Liver (tissue), 9 donors: ENCODE data around the gene SPDYA. TPM values are rescaled to one million over a fixed set of nuclear protein-coding genes. Genes with fewer than 3 reads are reported as not detected.

Source experiments
- DNase-seq: peaks from one replicate; pipeline ENCODE4 v3.0.0-alpha.2; 2017; ENCODE audit warnings: low spot score
- H3K27ac ChIP-seq, 2 donors: one replicate each; pipeline ENCODE4 v1.7.0; 2013; ENCODE audit warnings: inconsistent platforms in 2 of 2, low read length in 2 of 2, control low read depth in 1 of 2, low read depth in 1 of 2, mild to moderate bottlenecking in 1 of 2
- H3K27me3 ChIP-seq, 4 donors: one replicate each; pipeline versions ENCODE4 v1.6.1 to v1.7.0; 2013; ENCODE audit warnings: low read length in 3 of 4, inconsistent platforms in 1 of 4, mild to moderate bottlenecking in 1 of 4, moderate library complexity in 1 of 4; ENCODE audit not compliant: control insufficient read depth in 4 of 4, insufficient read depth in 4 of 4
- H3K36me3 ChIP-seq, 4 donors: one replicate each; pipeline versions ENCODE4 v1.6.1 to v1.7.0; 2013; ENCODE audit warnings: low read length in 3 of 4, mild to moderate bottlenecking in 3 of 4, low read depth in 1 of 4, moderate library complexity in 1 of 4; ENCODE audit not compliant: control insufficient read depth in 4 of 4, insufficient read depth in 3 of 4
- H3K4me1 ChIP-seq, 4 donors: one replicate each; pipeline versions ENCODE4 v1.6.1 to v1.7.0; 2013; ENCODE audit warnings: low read length in 3 of 4, mild to moderate bottlenecking in 3 of 4, moderate library complexity in 1 of 4; ENCODE audit not compliant: control insufficient read depth in 4 of 4, insufficient read depth in 4 of 4
- H3K4me3 ChIP-seq, 3 donors: one replicate each; pipeline versions ENCODE4 v1.6.1 to v1.7.0; 2013; ENCODE audit warnings: low read length in 3 of 3, control low read depth in 1 of 3, low read depth in 1 of 3, mild to moderate bottlenecking in 1 of 3
- H3K9ac ChIP-seq, 2 donors: one replicate each; pipeline ENCODE4 v1.7.0; 2013; ENCODE audit warnings: low read length in 2 of 2, mild to moderate bottlenecking in 2 of 2, moderate library complexity in 2 of 2, control low read depth in 1 of 2, low read depth in 1 of 2
- H3K9me3 ChIP-seq, 4 donors: one replicate each; pipeline versions ENCODE4 v1.6.1 to v1.7.0; 2013; ENCODE audit warnings: low read length in 3 of 4; ENCODE audit not compliant: control insufficient read depth in 4 of 4
- EGR1 ChIP-seq, 2 donors: IDR thresholded peaks; 2 replicates each; pipeline ENCODE4 v1.6.1; 2016 to 2018; ENCODE audit warnings: antibody characterized with exemption in 2 of 2, low read depth in 2 of 2
- FOXA1 ChIP-seq: IDR thresholded peaks from 2 replicates; pipeline ENCODE4 v1.6.1; 2016; ENCODE audit warnings: antibody characterized with exemption
- FOXA2 ChIP-seq: IDR thresholded peaks from 2 replicates; pipeline ENCODE4 v1.6.1; 2016; ENCODE audit warnings: antibody characterized with exemption
- GABPA ChIP-seq, 2 donors: IDR thresholded peaks in 1 of 2; conservative IDR thresholded peaks in 1 of 2; 2 replicates each; pipeline ENCODE4 v1.6.1; 2016; ENCODE audit warnings: antibody characterized with exemption in 2 of 2, mild to moderate bottlenecking in 1 of 2, moderate library complexity in 1 of 2
- HNF4A ChIP-seq, 2 donors: conservative IDR thresholded peaks; 2 replicates each; pipeline ENCODE4 v1.6.1; 2016; ENCODE audit warnings: antibody characterized with exemption in 2 of 2, mild to moderate bottlenecking in 2 of 2
- HNF4G ChIP-seq: IDR thresholded peaks from 2 replicates; pipeline ENCODE4 v1.6.1; 2016; ENCODE audit warnings: antibody characterized with exemption
- JUND ChIP-seq, 2 donors: IDR thresholded peaks; 2 replicates each; pipeline ENCODE4 v1.6.1; 2016; ENCODE audit warnings: antibody characterized with exemption in 2 of 2
- MAX ChIP-seq: IDR thresholded peaks from 2 replicates; pipeline ENCODE4 v1.6.1; 2016; ENCODE audit warnings: antibody characterized with exemption
- NR2F2 ChIP-seq: IDR thresholded peaks from 2 replicates; pipeline ENCODE4 v1.6.1; 2016; ENCODE audit warnings: antibody characterized with exemption
- RAD21 ChIP-seq, 2 donors: IDR thresholded peaks; 2 replicates each; pipeline ENCODE4 v1.6.1; 2016; ENCODE audit warnings: antibody characterized with exemption in 2 of 2, mild to moderate bottlenecking in 2 of 2
- SP1 ChIP-seq: IDR thresholded peaks from 2 replicates; pipeline ENCODE4 v1.6.1; 2018; ENCODE audit warnings: antibody characterized with exemption, mild to moderate bottlenecking
- TAF1 ChIP-seq: conservative IDR thresholded peaks from 2 replicates; pipeline ENCODE4 v1.6.1; 2016; ENCODE audit warnings: antibody characterized with exemption, mild to moderate bottlenecking
- YY1 ChIP-seq: IDR thresholded peaks from 2 replicates; pipeline ENCODE4 v1.6.1; 2016; ENCODE audit warnings: antibody characterized with exemption, mild to moderate bottlenecking
- WGBS: extraction: QIAGEN DNeasy Blood & Tissue Kit; methylation state at CpG from one replicate; pipeline ENCODE4 v1.1.7; 2013; 5-methylcytosine and 5-hydroxymethylcytosine counted together
- polyA plus RNA-seq, 2 donors: library from polyadenylated mRNA; stranded (reverse) in 1 of 2; unstranded in 1 of 2; fragments of 200-250 nt in 1 of 2; fragments of >200 nt in 1 of 2; fragmentation: Nextera tagmentation in 1 of 2; extraction: Ambion mirVana in 1 of 2; gene quantifications; one replicate each; pipeline versions ENCODE4 v1.2.1 to v1.2.3, GENCODE V29; 2013 to 2015
- total RNA-seq, 2 donors: library from RNA; depleted of rRNA; stranded (reverse); fragments of >200 nt; gene quantifications; one replicate each; pipeline ENCODE4 v1.2.3, GENCODE V29; 2014
- TF ChIP-seq, protein P1 (sequence below): IDR thresholded peaks from 2 replicates; pipeline ENCODE4 v1.6.1; 2016; ENCODE audit warnings: antibody characterized with exemption, mild to moderate bottlenecking
- TF ChIP-seq, protein P2 (sequence below): IDR thresholded peaks from 2 replicates; pipeline ENCODE4 v1.6.1; 2016; ENCODE audit warnings: antibody characterized with exemption
- TF ChIP-seq, protein P3 (sequence below): fragments of 150-350 bp; IDR thresholded peaks from 2 replicates; pipeline ENCODE4 v1.5.1; 2017; ENCODE audit warnings: improper control_type of control experiment, low read depth, low read length; ENCODE audit not compliant: missing input control
- donor health status: healthy.
- donor health status: healthy.
- donor health status: healthy.
- donor health status: healthy.
- donor health status: healthy.

The SPDYA gene
- total and polyA plus RNA-seq, 4 donors: 0.14 to 0.67 (median 0.49) TPM; not detected in 1

- TF ChIP-seq, protein P1, sequence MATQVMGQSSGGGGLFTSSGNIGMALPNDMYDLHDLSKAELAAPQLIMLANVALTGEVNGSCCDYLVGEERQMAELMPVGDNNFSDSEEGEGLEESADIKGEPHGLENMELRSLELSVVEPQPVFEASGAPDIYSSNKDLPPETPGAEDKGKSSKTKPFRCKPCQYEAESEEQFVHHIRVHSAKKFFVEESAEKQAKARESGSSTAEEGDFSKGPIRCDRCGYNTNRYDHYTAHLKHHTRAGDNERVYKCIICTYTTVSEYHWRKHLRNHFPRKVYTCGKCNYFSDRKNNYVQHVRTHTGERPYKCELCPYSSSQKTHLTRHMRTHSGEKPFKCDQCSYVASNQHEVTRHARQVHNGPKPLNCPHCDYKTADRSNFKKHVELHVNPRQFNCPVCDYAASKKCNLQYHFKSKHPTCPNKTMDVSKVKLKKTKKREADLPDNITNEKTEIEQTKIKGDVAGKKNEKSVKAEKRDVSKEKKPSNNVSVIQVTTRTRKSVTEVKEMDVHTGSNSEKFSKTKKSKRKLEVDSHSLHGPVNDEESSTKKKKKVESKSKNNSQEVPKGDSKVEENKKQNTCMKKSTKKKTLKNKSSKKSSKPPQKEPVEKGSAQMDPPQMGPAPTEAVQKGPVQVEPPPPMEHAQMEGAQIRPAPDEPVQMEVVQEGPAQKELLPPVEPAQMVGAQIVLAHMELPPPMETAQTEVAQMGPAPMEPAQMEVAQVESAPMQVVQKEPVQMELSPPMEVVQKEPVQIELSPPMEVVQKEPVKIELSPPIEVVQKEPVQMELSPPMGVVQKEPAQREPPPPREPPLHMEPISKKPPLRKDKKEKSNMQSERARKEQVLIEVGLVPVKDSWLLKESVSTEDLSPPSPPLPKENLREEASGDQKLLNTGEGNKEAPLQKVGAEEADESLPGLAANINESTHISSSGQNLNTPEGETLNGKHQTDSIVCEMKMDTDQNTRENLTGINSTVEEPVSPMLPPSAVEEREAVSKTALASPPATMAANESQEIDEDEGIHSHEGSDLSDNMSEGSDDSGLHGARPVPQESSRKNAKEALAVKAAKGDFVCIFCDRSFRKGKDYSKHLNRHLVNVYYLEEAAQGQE: no peak
- TF ChIP-seq TAF1: no peak
- TF ChIP-seq, protein P2, sequence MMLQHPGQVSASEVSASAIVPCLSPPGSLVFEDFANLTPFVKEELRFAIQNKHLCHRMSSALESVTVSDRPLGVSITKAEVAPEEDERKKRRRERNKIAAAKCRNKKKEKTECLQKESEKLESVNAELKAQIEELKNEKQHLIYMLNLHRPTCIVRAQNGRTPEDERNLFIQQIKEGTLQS: no peak
- TF ChIP-seq MAX: no peak
These were observed 58.0 kb downstream of the SPDYA start (continued) for GRCh38 chr2:28868611-28869010.

- Histone ChIP-seq H3K9ac (peak overlapping the region; percentile 76 to 86), H3K27ac (peak overlapping the region; percentile 53 to 77), H3K36me3 (peaks cover 0 to 1% (median 0%) of the 10 kb centered on the region in 4 donors), H3K27me3 (no peaks in the 10 kb centered on the region), H3K4me1 (peaks cover 0 to 24% (median 21%) of the 10 kb centered on the region in 4 donors), H3K4me3 (peak overlapping the region; percentile 59 to 96 (median 96)), H3K9me3 (no peaks in the 10 kb centered on the region)
- under 1% methylated on average over 29 of the region's 29 CpGs for WGBS
- TF ChIP-seq, protein P3, sequence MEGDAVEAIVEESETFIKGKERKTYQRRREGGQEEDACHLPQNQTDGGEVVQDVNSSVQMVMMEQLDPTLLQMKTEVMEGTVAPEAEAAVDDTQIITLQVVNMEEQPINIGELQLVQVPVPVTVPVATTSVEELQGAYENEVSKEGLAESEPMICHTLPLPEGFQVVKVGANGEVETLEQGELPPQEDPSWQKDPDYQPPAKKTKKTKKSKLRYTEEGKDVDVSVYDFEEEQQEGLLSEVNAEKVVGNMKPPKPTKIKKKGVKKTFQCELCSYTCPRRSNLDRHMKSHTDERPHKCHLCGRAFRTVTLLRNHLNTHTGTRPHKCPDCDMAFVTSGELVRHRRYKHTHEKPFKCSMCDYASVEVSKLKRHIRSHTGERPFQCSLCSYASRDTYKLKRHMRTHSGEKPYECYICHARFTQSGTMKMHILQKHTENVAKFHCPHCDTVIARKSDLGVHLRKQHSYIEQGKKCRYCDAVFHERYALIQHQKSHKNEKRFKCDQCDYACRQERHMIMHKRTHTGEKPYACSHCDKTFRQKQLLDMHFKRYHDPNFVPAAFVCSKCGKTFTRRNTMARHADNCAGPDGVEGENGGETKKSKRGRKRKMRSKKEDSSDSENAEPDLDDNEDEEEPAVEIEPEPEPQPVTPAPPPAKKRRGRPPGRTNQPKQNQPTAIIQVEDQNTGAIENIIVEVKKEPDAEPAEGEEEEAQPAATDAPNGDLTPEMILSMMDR: no peak
- TF ChIP-seq RAD21 (IDR thresholded peaks at IDR 0.05) (no peak), HNF4A (conservative IDR thresholded peaks at IDR 0.05) (no peak), FOXA1 (no peak), EGR1 (IDR thresholded peaks at IDR 0.05; ENCODE audit: low read depth in 2 of 2) (no peak), TAF1 (no peak)
- no peak for DNase-seq
These were observed 59.0 kb downstream of the SPDYA start for GRCh38 chr2:28869494-28870145.

DNA sequence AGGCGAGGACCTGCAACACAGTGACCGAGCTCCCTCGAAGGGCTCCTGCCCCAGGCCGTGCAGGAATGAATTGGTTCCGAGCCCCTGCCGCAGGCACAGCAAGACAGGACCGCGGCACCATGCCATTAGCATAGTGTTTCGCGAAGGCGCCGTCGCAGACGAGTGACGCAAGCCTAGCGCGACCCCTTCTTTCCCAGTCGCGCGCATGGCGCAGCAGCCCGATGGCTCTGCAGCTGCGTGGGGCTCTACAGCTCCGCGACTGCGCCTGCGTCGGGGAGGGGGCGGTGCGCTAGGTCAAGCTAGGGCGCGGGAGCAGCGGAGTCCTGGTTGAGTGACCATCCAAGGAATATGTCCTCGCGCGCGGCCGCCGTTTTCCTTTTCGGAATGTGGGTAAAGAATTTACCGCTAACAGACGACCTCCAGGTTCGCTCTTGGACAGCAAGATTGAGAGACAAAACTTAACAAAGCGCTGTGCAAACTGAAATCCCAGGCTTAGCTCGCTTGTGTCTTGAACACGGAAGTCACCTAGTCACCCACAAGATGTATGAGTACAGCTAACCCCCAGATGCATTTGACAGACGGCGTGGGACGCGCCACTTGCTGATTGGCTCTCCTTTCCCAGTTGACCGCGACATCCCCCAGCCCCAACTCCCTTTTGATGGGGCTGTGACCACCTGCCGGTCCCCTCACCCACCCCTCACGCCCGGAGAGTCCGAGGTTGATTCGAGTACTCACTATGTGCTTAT lies 59.7 kb downstream of the SPDYA start, which contains the start of gene TRMT61B:
TSS of gene TRMT61B (minus strand) at position 164 of the 746 bp plus-strand sequence. CDS start at position 132, 32 bp downstream.
- no peaks in the 10 kb centered on the region for H3K27me3 ChIP-seq
- peak within 1 kb of the TSS; percentile 66 to 77 for H3K27ac ChIP-seq
- peak within 1 kb of the TSS; percentile 59 to 96 (median 96) for H3K4me3 ChIP-seq
- DNase-seq: peak; percentile 95
- no peaks in the 10 kb centered on the region for H3K36me3 ChIP-seq
- H3K9me3 ChIP-seq: no peaks in the 10 kb centered on the region
- under 1% methylated on average over 57 of the region's 57 CpGs for WGBS
- H3K9ac ChIP-seq: peak within 1 kb of the TSS; percentile 76 to 86
- H3K4me1 ChIP-seq: peaks cover 0 to 24% (median 21%) of the 10 kb centered on the region in 4 donors
- TF ChIP-seq SP1 (peak; percentile 67), JUND (IDR thresholded peaks at IDR 0.05) (no peak), RAD21 (IDR thresholded peaks at IDR 0.05) (peak in 1 of 2 donors; percentile 42), FOXA2 (no peak), NR2F2 (peak; percentile 39), YY1 (peak; percentile 95), HNF4A (conservative IDR thresholded peaks at IDR 0.05) (peak in 1 of 2 donors; percentile 30), GABPA (IDR thresholded peaks at IDR 0.05 in 1 of 2, conservative IDR thresholded peaks at IDR 0.05 in 1 of 2) (peak in 1 of 2 donors; percentile 67), MAX (peak; percentile 95), HNF4G (no peak), FOXA1 (no peak)
- TF ChIP-seq, protein P3: no peak
